NOMO-1 (cell line): ENCODE results near the gene MEGF8.

Source experiments
- DNase-seq, 2 experiments: peaks; one replicate each; lab custom pipeline; 2025; ENCODE audit not compliant: unreplicated experiment in 2 of 2; lab: John Stamatoyannopoulos, UW

MEGF8 gene

GRCh38 chr19:42325308-42325895, at the start of gene MEGF8:
Gene MEGF8 (plus strand): TSS chr19:42325635. CDS start chr19:42326244, 609 bp downstream.
- peak; percentile 99 for DNase-seq

GRCh38 chr19:42276284-42276683, 49.2 kb upstream of the MEGF8 start:
- no peak for DNase-seq

GRCh38 chr19:42276821-42277220, 48.6 kb upstream of the MEGF8 start:
- DNase-seq, result no peak

- DNase-seq, result no peak
Measured at GRCh38 chr19:42277821-42278451, 47.5 kb upstream of the MEGF8 start.

GRCh38 chr19:42278452-42279154, 46.8 kb upstream of the MEGF8 start:
- no peak for DNase-seq

GRCh38 chr19:42279155-42279901, 46.1 kb upstream of the MEGF8 start:
- DNase-seq, result peak in 1 of 2 experiments; percentile 28

- DNase-seq, result peak; percentile 69 to 78
Measured at GRCh38 chr19:42279902-42280814, 45.3 kb upstream of the MEGF8 start.

GRCh38 chr19:42280815-42281145, 44.7 kb upstream of the MEGF8 start:
- DNase-seq, result no peak

GRCh38 chr19:42281146-42281826, 44.1 kb upstream of the MEGF8 start:
- DNase-seq, result peak; percentile 32 to 51

- no peak for DNase-seq
Measured at GRCh38 chr19:42281827-42282762, 43.3 kb upstream of the MEGF8 start.

GRCh38 chr19:42282819-42283187, 42.6 kb upstream of the MEGF8 start:
- no peak for DNase-seq

- peak; percentile 84 to 98 for DNase-seq
Measured at GRCh38 chr19:42283188-42284065, 42.0 kb upstream of the MEGF8 start.

GRCh38 chr19:42284066-42284501, 41.4 kb upstream of the MEGF8 start:
- peak; percentile 69 to 78 for DNase-seq

- DNase-seq, result peak in 1 of 2 experiments; percentile 26
Measured at GRCh38 chr19:42284591-42285341, 40.7 kb upstream of the MEGF8 start.

GRCh38 chr19:42285541-42285941, 39.9 kb upstream of the MEGF8 start:
- peak; percentile 30 to 41 for DNase-seq

- DNase-seq, result no peak
Measured at GRCh38 chr19:42285988-42286348, 39.5 kb upstream of the MEGF8 start.
